ENCODE measurements around the gene RAI14.

GRCh38 chr5:34688015-34688810, 32.1 kb downstream of the RAI14 start:
- TF ChIP-seq CTCF (IDR thresholded peaks at IDR 0.05 in 4 of 5, conservative IDR thresholded peaks at IDR 0.05 in 1 of 5), result no peak
- TF ChIP-seq POLR2A (IDR thresholded peaks at IDR 0.05), result no peak
